ENCODE results near the gene IAPP. TPM values are rescaled to one million over a fixed set of nuclear protein-coding genes. Genes with fewer than 3 reads are reported as not detected.
"Not testable (repeated sequence)": the region's sequence is repeated elsewhere in the genome, so short reads cannot be mapped to it uniquely, and the experiment has no call there.

The IAPP gene
- total RNA-seq, 1 donor from 2014 or later: not detected

GRCh38 chr12:21413369-21414277, 40.9 kb downstream of the IAPP start:
- TF ChIP-seq, protein P1, sequence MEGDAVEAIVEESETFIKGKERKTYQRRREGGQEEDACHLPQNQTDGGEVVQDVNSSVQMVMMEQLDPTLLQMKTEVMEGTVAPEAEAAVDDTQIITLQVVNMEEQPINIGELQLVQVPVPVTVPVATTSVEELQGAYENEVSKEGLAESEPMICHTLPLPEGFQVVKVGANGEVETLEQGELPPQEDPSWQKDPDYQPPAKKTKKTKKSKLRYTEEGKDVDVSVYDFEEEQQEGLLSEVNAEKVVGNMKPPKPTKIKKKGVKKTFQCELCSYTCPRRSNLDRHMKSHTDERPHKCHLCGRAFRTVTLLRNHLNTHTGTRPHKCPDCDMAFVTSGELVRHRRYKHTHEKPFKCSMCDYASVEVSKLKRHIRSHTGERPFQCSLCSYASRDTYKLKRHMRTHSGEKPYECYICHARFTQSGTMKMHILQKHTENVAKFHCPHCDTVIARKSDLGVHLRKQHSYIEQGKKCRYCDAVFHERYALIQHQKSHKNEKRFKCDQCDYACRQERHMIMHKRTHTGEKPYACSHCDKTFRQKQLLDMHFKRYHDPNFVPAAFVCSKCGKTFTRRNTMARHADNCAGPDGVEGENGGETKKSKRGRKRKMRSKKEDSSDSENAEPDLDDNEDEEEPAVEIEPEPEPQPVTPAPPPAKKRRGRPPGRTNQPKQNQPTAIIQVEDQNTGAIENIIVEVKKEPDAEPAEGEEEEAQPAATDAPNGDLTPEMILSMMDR (conservative IDR thresholded peaks at IDR 0.05; ENCODE audit: low read depth, low read length): no peak
- DNase-seq (ENCODE audit: low read depth): no peak
- no peak overlapping the region for H3K4me3 ChIP-seq (ENCODE audit: low read depth, low read length)

DNA sequence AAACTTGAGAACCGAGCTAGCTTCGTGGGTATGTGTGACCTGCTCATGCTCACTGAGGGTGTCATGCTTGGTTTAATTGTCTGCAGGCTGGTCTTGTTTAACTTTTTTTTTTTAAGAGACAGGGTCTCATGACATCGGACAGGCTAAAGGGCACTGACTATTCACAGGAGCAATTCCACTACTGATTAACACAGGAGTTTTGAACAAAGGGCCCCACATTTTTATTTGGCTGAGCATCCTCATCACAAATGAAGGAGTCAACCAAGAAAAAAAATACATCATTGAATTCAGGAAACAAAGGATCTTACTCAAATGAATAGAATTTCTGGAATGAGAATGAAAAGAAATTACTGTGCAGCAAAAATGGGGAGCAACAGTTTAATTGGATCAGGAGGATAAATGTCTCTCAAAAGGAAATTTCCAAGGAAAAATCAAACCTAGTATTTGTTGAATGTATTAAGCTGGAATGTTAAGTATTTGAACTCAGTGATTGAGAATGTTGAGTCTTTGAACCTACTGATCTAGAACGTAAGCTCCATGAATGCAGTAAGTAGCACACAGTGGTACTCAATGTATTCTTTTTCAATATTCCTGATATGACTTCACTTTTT, 43.9 kb downstream of the IAPP start:
- TF ChIP-seq, protein P1 (conservative IDR thresholded peaks at IDR 0.05; ENCODE audit: low read depth, low read length): no peak
- no peak overlapping the region for H3K4me3 ChIP-seq (ENCODE audit: low read depth, low read length)
- peak; percentile 87 for DNase-seq (ENCODE audit: low read depth)

DNA sequence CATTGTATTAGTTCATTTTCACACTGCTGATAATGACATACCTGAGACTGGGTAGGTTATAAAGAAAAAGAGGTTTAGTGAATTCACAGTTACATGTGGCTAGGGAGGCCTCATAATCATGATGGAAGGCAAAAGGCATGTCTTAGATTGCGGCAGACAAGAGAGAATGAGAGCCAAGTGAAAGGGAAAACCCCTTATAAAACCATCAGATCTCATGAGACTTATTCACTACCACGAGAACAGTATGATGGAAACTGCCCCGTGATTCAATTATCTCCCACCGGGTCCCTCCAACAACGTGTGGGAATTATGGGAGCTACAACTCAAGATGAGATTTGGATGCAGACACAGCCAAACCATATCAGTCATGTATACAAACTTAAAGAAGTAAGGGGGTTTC, 45.7 kb downstream of the IAPP start:
- DNase-seq (ENCODE audit: low read depth); H3K4me3 ChIP-seq (ENCODE audit: low read depth, low read length): not testable (repeated sequence)

- H3K4me3 ChIP-seq (ENCODE audit: low read depth, low read length): not testable (repeated sequence)
Observed at GRCh38 chr12:21419009-21419699, 46.5 kb downstream of the IAPP start.

DNA sequence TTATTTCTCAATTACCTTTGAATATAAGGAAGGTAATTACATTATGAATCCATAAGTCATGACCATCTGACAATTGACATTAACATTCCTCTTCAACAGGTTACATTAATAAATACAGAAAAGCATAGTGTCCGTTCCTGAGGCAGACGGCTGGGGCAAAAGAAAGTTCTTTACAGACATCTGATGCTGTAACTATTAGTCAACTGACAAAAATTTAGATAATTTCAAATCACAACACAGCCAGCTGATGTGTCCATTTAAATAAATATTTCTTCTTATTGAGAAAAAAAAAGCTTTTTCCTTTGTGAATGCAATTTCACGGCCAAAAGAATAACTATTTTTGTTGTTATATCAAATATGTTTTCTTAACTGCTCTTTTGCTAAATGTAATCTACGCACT, 55.5 kb downstream of the IAPP start:
- H3K4me3 ChIP-seq (ENCODE audit: low read depth, low read length): no peak overlapping the region
- DNase-seq (ENCODE audit: low read depth): no peak
- TF ChIP-seq, protein P1 (conservative IDR thresholded peaks at IDR 0.05; ENCODE audit: low read depth, low read length): no peak

More at GRCh38 chr12:21419009-21419699, 46.5 kb downstream of the IAPP start:
- DNase-seq (ENCODE audit: low read depth): not testable (repeated sequence)

Other genes with a start within 250 kb of the IAPP start
- not detected in 2 replicates for gene SLCO1B1, start 241.7 kb upstream of the IAPP start, total RNA-seq
- gene SLCO1A2, start 38.0 kb upstream of the IAPP start, total RNA-seq: not detected in 2 replicates
- 10.1 and 11.1 TPM in 2 replicates for gene PYROXD1, start 64.8 kb downstream of the IAPP start, total RNA-seq
- gene RECQL, start 128.7 kb downstream of the IAPP start, total RNA-seq: 32.5 and 40.4 TPM in 2 replicates
- gene GOLT1B, start 128.9 kb downstream of the IAPP start, total RNA-seq: 31.1 and 40.0 TPM in 2 replicates
- gene SPX, start 153.4 kb downstream of the IAPP start, total RNA-seq: 2.1 and 3.1 TPM in 2 replicates
- not detected in 2 replicates for gene GYS2, start 231.9 kb downstream of the IAPP start, total RNA-seq

All from epithelial cell of proximal tubule (primary cell).